ENCODE measurements around the gene OLFM1.
"Not testable (repeated sequence)": the region's sequence is repeated elsewhere in the genome, so short reads cannot be mapped to it uniquely, and the experiment has no call there.

Gene OLFM1

GRCh38 chr9:135107581-135108235, 20.2 kb downstream of the OLFM1 start:
- DNase-seq (ENCODE audit: low read depth in 2 of 2), result no peak

- DNase-seq (ENCODE audit: low read depth in 2 of 2), result no peak
Observed at GRCh38 chr9:135108831-135109510, 21.5 kb downstream of the OLFM1 start.

- no peak for DNase-seq (ENCODE audit: low read depth in 2 of 2)
Observed at GRCh38 chr9:135109650-135110049, 22.2 kb downstream of the OLFM1 start.

DNA sequence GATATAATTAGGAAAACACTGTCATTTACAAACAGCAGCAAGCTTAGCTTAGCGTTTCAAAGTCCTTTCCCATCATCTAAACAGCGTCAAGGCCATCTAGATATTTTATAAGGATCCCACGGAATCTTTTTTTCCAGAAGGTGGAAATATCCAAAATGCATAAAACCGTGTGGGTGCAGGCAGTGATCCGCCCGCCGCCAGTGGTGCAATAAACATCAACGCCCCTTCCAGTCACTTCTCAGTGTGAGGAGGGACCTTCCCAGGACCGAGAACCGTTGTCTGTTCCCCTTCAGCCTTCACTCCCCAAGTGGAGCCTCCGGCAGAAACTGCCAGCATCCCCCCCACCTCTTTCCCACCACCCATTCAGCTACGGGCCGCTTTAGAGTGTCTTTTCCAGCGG, 22.9 kb downstream of the OLFM1 start:
- DNase-seq (ENCODE audit: low read depth in 2 of 2), result no peak

- DNase-seq (ENCODE audit: low read depth in 2 of 2), result not testable (repeated sequence)
Observed at GRCh38 chr9:135111600-135111999, 24.1 kb downstream of the OLFM1 start.

- DNase-seq (ENCODE audit: low read depth in 2 of 2), result no peak
Observed at GRCh38 chr9:135116371-135116770, 28.9 kb downstream of the OLFM1 start.

DNA sequence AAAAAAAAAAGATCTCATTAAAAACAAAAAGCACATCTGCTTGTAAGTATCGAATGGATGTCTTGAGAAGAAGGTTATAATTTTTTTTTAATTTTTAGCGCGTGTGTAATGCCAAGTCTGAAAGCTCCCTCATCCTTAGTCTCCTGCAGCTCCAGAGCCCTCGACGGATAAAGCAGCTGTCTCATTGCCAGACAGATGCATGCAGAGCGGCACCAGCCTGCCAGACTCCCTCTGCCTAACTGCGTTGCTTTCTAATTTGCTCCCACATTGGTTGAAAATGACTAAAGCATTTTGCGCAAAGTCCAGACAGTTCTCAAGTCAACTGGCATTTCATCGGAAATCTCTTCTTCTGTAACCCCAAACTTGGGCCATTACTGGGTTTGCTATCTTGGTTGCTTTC, 29.4 kb downstream of the OLFM1 start:
- DNase-seq (ENCODE audit: low read depth in 2 of 2), result no peak

DNA sequence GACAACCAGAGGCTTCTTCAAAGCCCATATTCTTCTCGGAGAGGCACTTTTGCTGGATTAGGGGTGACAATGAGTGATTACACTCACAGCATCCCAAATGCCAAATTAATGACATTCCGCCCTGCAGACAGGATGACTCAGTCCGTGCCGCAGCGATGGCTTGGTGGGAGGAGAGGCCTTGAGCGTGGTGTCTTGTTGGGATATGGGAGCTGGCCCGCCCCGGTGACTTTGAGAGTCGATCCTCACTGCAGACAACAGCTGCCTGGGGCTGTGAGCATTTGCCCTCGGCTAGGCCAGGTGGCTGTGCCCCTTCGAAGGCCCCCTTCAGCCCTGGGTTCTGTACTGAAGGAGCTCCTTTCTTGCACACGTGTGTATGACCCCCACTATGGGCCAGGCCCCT, 29.8 kb downstream of the OLFM1 start:
- DNase-seq (ENCODE audit: low read depth in 2 of 2), result no peak

- no peak for DNase-seq (ENCODE audit: low read depth in 2 of 2)
Observed at GRCh38 chr9:135119496-135120064, 32.1 kb downstream of the OLFM1 start.

DNA sequence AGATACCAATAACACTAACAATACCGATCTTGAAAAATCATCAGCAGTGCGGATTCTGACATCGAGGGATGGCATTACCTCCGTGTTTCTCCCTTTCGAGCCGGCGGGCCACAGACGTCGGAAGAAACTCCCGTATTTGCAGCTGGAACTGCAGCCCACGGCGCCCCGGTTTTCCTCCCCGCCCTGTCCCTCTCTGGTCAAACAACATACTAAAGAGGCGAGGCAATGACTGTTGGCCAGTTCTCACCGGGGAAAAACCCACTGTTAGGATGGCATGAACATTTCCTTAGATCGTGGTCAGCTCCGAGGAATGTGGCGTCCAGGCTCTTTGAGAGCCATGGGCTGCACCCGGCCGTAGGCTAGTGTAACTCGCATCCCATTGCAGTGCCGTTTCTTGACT, 32.8 kb downstream of the OLFM1 start:
- no peak for DNase-seq (ENCODE audit: low read depth in 2 of 2)

- DNase-seq (ENCODE audit: low read depth in 2 of 2), result no peak
Observed at GRCh38 chr9:135122316-135122715, 34.8 kb downstream of the OLFM1 start.

- DNase-seq (ENCODE audit: low read depth in 2 of 2), result no peak
Observed at GRCh38 chr9:135123126-135123772, 35.8 kb downstream of the OLFM1 start.

- DNase-seq (ENCODE audit: low read depth in 2 of 2), result no peak
Observed at GRCh38 chr9:135123773-135124134, 36.3 kb downstream of the OLFM1 start.

DNA sequence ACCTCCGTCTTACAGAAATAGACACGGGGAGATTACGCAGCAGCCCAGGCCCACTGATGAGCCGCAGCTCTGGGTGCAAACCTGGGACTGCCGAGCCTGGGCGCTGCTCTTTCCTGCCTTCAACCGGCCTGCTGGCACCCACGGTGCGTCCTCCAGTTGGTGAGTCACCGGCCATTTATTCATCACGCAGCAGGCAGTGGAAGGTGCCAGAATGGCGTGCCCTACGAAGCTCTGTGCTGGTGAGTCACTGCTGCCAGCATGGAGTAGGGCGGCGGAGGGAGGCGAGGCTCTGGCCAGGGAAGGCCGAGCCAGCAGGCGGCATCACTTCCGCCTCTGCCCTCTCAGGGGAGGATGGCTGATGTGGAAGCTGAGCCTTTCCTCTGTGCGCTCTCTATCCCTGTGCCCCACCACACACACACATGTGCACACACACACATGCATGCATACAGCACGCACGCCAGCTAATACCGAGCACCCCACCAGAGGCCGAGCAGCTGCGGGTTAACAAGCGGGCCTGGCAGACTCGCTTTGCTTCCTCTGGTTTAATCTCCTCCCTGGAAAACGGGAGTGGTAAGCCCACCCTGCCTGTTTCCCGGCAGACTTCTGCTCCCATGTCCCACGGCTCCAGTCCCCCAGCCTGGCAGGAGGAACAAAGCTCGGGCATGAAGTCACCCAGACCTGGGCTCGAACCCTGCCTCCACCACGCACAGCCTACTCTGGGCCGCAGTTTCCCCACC, 39.2 kb downstream of the OLFM1 start:
- no peak for DNase-seq (ENCODE audit: low read depth in 2 of 2)

DNA sequence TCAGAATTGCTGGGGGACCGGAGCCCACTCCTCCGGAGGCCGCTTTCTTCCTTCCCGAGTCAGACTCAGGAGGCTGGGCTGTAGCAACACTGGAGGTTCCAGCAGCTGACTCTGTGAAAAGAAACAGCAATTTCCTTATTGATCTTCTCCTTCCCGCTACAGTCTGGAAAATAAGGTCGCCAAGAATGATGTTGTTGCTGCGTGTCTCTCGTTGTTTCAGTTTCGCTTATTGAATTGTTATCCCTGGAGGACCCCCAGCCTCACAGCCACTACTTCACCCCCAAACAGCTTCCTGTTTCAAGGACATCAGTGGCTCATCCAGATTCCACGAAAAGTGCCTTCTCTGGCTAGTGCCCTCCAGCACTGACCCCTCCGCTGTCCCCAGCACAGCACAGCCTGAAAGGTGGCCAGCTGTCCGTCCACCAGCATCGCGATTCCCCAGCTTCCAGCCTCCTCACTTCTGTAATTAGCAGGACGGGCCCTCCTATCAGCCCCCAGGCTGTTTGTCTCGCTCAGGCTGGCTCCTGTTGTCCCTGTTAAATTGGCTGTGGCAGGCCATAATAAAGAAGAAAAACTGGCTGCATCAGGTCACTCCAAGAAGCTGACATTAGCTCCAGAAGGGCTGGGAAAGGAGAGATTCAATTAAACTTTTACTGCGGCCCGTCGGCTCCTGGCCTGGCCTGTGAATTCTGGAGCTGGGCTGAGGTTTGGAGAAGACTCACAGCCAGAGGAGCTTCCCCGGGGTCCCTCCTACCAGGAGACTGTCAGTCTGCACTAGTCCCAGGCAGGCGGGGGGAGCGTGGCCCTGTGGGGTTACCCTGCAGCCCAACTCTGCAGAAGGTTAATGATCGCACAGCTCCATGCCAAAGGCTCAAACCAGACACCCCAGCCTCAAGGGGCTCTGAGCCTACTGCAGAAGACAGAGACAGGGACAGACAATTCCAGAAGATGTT, 40.5 kb downstream of the OLFM1 start:
- no peak for DNase-seq (ENCODE audit: low read depth in 2 of 2)

GRCh38 chr9:135129137-135129695, 41.7 kb downstream of the OLFM1 start:
- DNase-seq (ENCODE audit: low read depth in 2 of 2), result no peak

- no peak for DNase-seq (ENCODE audit: low read depth in 2 of 2)
Observed at GRCh38 chr9:135130207-135130976, 42.9 kb downstream of the OLFM1 start.

DNA sequence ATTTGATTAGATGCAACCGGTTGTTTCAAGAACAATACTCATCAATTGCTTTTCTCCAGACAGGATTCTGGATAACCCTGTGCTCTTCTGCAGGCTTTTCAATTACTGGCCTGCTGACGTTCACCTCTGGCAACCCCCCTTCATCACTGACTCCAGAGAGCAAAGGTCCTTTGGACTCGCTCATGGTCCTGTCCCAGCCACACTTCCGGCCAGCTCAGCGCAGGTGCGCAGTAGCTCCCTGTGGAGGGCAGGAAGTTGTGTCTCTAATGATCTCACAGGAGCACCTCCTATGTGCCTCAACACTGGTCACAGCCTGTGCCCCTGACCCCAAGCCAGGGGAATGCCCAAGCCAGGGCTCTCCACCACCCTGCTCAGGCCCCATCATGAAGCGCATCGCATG, 44.0 kb downstream of the OLFM1 start:
- no peak for DNase-seq (ENCODE audit: low read depth in 2 of 2)

GRCh38 chr9:135132008-135132407, 44.5 kb downstream of the OLFM1 start:
- no peak for DNase-seq (ENCODE audit: low read depth in 2 of 2)

All from stimulated activated CD8-positive, alpha-beta memory T cell treated with anti-CD3 and anti-CD28 coated beads, Interleukin-7, amount 100 ng/mL, for 1 hour (primary cell).